GM19035 (cell line): ENCODE results near the gene DLGAP1.
A peak's percentile ranks its signal among the peaks of the same experiment; 100 is the strongest.

Experiments
- ATAC-seq: cut with Tn5 transposase; IDR thresholded peaks from one replicate; pipeline ENCODE4 v1.9.1; 2021; ENCODE audit not compliant: unreplicated experiment

Gene DLGAP1

DNA sequence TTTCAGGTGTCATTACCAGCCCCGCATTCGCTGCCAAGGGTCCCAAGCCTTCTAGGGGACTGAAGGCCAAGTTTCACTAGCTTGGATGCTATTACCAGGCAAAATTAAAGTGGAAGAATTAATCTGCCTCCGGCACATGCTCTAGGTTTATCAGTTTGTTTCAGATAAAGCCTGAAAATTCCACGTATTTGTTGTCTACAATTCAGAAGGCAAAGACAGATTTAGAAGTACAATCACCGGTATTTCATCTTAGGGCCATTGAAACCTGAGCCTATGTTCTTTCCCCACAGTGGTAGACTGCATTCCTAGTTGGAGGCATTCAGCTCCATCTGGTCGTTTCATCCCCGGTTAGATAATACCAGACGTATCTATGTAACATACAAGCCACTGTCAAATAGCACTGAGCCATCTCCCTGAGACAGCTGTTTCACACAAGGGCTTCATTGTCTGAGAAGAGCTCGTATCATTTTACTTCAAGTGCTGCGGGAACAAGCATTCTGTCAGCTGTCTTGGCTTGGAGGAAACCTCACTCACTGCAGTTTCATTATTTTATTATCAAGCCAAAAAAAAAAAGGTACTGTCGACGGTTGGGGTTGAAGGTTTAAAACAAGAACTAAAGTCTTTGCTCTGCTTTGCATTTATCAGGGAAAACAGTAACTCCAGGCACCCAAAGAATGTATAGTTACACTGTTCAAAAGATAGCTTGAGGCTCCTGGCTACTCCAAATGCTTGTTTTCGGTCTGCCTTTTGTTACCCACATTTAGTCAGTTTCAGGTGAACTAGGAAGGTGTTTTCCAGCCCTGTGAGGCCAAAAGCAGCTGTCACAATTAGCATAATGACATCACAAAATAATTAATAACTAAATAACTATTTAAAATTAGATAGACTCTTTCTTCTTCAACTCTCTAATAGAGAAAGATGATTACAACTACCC is 928.4 kb downstream of the DLGAP1 start:
- ATAC-seq, result no peak

DNA sequence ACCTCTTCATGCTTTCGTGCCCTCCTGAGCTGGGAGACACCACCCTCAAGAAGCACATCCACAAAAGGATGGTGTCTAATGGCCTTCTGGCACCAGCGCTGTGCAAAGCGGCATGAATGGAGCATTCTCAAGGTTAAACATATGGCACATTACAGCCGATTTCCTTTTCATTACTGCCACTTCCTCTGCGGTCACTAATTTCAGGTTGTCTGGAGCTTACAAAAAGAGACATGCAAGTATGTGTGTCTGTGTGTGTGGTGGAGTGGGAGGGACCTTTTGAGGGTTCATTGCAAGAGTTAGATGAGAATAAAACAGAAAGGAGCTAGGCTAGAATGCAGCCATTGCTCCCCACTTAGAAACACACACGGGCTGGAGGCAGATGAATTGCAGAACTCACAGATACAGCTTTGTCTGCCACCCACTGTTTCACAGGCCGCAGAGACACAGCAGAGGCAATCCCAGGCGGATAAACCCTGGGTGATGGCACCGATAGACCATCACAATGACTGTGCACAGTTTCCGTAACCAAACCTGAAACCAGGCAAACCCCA is 929.2 kb downstream of the DLGAP1 start:
- ATAC-seq, result peak; percentile 68

DNA sequence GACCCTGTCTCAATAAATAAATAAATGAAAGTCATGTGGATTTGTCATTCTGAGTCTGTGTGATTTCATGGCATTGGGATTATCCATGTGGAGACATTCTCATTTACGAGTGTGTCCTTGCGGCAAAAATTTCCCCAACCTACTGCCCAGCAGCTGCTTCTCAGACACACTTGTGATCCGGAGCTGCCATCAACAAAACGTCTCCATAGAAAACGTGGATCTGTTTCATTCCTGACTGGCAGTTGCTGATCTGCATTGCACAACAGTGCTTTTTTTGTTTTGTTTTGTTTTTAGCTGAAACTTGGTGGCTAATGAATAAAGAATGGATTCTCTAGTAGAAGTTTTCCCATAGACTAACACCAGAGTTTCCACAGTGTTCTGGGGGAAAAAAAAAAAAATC is 930.4 kb downstream of the DLGAP1 start:
- ATAC-seq, result no peak

DNA sequence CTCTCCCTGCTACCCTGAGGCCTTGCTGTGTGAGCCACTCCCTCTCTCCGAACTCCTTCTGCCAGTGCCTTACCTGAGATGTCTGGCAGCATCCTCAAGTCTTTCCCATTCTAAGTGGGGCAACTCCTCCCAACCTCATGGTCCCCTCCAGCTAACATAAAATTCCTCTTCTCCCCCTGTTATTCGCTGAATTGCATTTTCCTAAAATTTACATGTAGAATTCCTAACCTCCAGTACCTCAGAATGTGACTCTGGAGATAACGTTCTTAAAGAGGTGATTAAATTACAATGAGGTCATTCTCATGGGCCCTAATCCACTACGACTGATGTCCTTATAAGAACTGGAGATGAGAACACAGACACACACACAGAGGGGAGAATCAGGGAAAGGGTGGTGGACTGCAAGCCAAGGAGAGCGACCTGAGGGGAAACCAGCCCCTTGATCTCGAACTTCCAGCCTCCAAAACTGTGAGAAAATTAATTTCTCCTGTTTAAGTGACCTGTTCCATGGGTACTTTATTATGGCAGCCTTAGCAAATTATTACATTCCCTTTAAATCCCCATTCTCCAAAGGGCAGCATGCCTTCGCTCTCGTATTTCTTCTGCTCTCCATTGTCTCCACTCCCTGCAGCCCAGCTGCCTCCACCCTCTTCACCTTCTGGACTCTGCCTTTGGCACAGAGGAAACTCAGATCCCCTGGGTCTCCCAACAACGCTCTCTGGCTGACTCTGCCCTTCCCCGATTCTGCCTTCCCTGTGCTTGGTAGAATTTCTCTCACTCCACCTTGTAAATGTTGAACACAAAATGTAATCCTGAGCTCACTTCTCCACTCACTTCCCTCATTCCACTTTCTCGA is 934.6 kb downstream of the DLGAP1 start:
- no peak for ATAC-seq

DNA sequence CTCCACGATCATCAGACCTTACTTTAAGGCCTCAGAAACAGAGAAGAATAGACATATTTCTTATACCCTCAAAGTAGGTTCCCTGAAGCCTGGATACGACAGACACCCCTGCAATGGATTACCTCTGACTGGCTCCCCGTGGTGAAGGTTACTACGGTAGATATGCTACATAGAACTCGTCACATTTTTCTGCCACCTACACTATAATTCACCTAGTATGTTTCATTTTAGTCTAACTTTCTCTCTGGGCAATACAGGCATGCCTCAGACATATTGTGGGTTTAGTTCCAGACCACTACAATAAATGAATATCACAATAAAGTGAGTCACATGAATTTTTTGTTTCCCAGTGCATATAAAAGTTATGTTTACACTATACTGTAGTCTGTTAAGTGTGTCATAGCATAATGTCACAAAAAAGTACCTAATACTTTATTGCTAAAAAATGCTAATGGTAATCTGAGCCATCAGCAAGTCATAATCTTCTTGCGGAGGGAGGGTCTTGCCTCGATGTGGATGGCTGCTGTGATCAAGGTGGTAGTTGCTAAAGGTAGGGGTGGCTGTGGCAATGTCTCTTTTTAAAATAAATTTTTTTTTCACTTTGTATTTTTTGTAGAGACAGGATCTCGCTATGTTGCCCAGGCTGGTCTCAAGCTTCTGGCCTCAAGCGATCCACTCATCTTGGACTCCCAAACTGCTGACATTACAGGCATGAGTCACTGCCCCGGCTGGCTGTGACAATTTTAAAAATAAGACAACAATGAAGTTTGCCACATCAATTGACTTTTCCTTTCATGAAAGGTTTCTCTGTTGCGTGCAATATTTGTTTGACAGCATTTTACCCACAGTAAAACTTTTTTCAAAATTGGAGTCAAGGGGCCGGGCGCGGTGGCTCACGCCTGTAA is 940.5 kb downstream of the DLGAP1 start:
- ATAC-seq, result no peak

DNA sequence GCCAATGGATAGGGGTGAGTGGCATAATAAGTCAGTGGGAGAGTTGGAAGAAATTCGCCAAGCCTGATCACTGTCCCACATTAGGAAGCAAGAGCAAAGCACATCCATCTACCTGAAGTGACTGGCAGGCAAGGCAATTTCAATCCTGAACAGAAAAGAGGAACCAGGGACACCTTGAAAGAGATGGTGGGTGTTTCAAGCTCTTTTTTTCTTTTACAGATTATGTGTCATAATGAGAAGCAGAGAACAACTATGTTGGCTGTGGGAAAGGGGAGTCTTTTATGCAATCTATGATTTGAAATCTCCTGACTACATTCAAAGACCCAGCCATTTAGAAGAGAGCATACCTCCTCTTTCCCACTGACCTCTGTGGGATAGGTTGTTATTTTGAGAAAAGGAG is 941.6 kb downstream of the DLGAP1 start:
- no peak for ATAC-seq

DNA sequence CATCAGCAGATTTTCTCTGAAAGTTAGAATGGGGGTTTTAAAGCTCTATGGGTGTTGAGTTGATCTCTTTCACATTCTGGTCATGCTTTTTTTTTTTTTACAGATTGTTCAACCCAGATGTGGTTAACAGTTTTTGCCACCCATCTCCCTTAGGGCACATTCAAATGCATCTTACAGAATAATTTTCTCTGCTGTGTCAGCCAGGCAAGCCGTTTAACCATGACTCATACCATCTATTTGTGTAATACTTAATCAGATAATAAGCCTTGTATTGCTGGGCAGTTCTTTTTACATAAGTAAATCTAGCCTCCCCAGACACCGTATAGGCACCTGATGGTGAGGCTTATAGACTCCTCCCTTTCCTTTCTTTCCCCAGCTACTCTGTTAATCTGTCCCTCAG is 943.1 kb downstream of the DLGAP1 start:
- no peak for ATAC-seq

DNA sequence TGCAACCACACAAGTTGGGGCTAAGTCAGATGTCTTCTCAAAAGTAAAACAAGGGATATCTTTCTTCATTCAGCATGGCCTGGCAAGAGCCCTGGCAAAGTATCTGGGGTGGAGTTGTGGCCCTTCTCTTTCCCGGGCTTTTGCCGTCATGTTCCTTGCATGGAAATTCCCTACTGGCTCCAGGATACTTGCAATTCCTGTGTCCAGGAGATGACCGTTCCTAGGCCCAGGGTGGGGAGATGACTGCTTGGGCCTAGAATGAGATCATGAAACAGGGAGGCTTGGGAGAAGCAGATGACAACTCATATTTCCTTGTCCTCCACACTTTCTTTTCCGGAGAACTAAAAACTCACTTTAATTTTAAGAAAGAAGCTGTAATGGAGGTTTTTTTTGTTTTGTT is 944.2 kb downstream of the DLGAP1 start:
- no peak for ATAC-seq

DNA sequence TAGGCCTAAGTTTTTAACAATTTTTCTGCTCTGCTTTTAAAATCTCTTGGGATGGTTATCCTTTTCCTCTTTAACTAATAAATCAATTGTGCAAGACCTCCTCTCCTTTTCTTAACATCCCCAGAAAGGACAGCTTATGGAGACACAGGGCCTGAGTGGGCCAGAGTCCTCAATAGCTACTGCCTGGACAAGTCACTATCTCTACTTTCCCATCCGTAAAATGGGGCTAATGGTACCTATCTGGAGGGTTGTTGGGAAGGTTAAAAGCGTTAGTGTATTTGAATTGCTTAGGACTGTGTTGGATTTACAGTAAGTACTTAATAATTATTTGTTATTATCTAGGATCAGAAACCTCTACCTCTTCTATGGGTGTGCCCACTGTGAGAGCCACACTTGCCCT is 945.1 kb downstream of the DLGAP1 start:
- no peak for ATAC-seq

DNA sequence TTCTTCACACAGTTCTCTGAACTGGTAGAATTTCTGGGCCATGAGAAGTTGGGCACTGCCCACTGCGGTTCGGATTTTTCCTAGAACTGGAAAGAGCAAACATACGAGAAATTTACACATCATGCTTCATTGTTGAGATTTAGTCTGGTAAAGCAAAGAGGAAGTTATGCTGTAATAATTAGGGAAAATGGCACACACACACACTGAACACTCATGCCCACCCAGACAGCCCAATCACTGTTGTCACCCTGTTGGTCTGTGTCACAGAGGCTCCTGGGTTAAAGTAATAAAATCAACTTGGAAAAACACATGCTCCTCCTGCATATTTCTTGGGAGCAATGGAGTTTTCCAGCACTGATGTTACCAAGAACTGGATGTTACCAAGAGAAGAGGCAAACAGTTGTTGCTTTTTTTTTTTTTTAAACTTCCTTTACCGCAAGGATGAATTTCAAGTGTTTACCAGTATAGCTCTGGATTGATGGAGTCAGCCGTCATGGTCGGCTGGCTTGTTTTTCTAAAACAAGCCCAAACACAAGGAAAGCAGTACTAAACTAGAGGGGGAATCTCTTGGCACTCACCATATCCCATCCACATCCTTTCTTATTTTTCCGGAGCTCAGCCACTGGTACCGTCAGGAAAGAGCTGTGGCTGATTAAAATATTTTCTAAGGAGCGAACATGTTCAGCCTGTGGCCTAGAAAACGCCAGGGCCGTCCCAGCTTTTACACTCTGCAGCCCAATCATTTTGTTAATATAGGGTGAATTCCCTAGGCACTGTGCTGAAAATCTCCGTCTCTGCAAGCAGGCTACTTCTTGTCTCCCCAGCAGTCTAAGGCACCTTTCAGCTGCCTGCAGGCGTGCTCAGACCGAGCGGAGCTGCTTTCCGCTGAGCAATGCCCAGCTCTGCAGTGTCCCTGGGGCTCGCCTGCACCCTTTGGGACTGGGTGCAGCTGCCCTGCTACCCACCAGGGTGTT is 946.2 kb downstream of the DLGAP1 start:
- no peak for ATAC-seq

DNA sequence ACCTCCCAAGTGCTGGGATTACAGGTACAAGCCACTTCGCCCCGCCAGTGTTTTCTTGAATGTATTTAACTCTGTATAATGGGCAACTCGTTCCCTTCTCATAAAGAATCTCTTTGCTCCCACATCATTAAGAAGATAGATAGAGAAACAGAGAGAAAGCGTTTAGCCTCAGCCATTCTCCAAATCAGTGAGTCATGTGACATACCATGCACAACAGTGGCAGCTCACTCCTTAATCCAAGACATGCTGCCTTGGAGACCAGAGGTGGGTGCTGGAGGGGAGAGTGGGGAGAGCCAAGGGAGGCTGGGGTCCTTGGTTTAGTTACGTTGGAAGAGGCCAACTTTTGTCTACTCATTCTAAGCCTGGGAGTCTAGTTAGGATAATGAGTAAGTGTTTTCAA is 950.5 kb downstream of the DLGAP1 start:
- ATAC-seq, result no peak

DNA sequence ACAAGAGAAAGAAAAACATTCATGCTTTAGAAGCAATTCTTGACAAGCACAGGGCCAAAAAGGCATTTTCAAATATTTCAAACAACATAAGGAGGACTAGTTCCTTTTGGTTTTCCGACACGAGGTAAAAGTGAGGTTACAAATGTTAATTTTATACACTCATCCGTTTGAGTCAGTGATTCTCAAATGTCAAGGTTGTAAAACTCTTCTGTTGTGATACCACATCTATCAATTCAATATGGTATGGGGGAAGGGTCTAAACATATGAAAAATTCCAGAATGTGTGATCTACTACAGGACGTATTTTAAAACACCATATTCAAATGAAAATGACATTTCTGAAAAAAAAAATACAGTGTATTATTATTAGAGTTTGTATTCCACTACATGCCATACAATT is 952.5 kb downstream of the DLGAP1 start:
- no peak for ATAC-seq

DNA sequence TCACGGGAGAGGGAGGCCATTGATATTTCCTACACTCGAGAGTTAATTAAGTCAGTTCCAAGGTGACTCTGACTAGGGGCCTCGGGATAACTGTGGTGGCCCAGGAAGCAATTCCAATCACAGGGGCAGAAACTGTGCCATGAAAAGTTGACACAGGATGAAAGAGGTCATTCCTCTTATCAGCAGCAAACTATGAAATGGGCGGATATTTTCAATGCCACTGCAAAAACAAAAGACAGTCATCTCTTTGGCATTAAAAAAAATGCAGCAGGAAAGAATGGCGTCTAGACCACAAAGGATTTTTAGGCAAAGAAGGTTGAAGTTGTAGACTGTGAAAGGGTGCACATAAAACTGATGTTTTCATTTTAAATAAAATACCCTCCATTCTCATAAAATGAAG is 955.1 kb downstream of the DLGAP1 start:
- ATAC-seq, result no peak

DNA sequence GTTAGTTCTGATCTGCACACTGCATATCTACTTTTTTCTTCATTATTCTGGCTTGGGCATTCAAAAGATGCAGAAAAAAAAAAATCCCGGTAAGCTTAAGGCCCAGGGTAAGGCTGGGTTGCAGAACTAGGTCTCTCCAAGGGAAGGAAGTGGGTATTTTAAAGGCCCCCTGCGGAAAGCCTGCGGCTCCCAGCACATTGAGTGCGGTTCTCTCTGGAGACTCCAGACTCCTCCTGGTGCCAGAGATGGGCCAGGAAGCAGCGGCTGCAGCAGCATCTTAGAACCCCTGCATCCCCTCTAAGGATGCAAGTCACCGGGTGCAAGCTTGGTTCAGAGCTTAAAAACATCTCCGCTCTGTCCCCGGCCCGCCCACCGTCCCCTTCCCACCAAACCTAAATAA is 955.6 kb downstream of the DLGAP1 start:
- ATAC-seq, result no peak

DNA sequence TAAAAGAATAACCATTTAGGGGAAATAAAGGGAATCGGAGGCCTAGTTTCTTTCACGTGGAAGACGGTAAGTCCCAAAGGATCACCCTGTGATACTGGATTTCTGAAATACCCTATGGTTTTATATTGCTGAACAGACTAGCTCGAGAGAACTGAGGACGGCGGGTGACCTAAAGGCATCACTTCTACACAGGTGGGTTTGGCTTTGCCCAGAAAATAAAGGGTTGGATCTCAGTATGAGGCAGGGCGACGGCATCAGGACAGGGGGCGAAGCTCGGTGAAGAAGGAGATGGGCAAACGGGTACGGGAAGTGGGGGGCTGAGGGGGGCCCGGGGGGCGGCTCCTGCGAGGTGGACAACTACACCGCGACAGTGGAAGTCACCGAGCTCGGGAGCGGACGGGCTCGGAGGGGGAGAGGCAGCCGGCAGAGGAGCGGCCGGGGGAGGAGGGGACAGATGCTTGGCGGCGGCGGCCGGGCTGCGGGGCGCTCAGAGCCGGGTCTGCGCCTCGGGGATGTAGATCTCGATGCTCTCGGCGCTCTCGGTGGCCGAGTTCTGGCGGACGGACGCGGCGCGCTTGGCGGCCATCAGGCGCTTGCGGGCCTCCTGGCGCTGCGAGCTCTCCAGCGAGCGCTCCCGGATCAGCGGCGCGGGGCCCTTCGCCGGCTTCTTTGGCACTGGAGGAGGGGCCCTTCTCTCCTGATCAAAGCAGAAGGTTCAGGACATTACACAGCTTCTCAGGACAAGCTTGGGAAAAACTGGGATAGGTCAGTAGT is 956.2 kb downstream of the DLGAP1 start:
- ATAC-seq, result no peak

DNA sequence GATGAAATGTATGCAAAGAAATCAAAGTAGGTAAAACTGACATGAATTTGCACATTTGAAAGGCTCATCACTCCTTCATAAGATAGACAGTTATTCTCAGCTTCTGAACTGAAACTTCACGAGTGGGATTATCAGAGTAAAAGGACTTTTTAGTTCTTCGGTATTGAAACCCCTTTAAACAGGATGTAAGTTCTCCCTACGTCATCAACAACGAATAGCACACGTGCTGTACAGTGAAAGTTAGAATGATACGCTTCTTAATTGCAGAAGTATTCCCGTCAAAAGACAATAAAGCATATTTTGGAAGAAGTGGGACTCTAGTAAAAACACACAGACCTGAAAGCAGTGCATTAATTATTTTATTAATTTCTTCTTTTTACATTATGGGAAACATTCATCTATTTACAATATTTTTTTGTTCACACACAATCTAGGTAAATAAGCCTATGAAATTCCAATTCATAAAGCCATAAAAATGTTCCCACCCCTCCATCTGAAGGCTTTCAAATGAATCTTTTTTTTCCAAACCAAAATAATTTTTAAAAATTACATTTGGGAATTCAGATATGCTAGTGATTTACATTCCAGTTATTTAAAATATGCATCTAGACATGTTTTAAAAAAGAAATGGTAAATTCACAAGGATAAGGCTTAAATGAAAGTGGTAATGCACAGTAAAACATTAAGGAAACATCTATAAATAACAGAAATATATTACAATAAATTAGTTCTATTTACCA is 959.2 kb downstream of the DLGAP1 start:
- no peak for ATAC-seq

DNA sequence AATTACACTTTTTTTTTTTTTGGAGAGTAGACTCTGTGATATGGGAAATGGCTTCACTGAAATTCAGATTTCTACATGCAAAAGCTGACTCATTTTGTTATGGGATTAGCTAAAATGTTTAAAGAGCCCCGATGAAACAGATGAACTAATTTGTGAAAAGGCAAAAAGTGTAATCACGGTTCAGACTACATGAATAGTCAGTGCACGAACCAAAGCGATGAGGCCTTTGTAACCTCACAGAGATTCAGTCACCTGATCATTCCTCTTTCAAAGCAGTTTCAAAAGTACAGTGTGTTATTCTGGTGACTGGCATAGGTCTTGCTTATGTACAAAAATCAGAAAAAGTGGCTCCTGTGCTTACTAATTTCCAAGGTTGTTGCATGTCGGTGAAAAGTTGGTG is 960.5 kb downstream of the DLGAP1 start:
- no peak for ATAC-seq

DNA sequence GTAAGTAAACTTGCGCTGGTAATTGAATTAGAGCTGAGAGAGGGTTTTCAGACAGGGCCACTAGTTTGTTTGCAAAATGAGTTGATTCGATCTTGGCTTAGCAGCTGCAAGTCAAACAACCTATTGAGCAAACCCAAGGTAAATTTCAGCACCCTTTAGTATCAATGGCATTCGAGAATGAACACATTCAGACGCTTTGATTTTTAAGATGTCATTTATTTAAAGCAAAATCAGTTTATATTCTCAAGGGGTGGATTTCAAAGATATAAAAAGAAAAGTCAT is 960.9 kb downstream of the DLGAP1 start:
- ATAC-seq, result no peak
